H9 (cell line): Measurements from ENCODE around the gene TNFRSF11A. TPM values are rescaled to one million over a fixed set of nuclear protein-coding genes. Genes with fewer than 3 reads are reported as not detected.

Experiments used
- DNase-seq: peaks from one replicate; pipeline ENCODE4 v3.0.0-alpha.2; 2017
- H2AFZ ChIP-seq: one replicate; pipeline ENCODE4 v1.6.1; 2013; ENCODE audit warnings: mild to moderate bottlenecking, low read length, control low read depth, moderate library complexity
- H2AK5ac ChIP-seq: 2 replicates; pipeline ENCODE4 v1.6.1; 2013; ENCODE audit warnings: low read length, control low read depth, mixed read lengths; ENCODE audit not compliant: insufficient read length
- H2BK120ac ChIP-seq: one replicate; pipeline ENCODE4 v1.6.1; 2013; ENCODE audit warnings: low read depth, mild to moderate bottlenecking, low read length, control low read depth, inconsistent platforms; ENCODE audit not compliant: poor library complexity, severe bottlenecking
- H2BK12ac ChIP-seq: 2 replicates; pipeline ENCODE4 v1.6.1; 2013; ENCODE audit warnings: low read length, control low read depth, mixed read lengths, low read depth; ENCODE audit not compliant: insufficient read length
- H2BK15ac ChIP-seq: 2 replicates; pipeline ENCODE4 v1.6.1; 2013; ENCODE audit warnings: low read depth, low read length, control low read depth
- H2BK20ac ChIP-seq: one replicate; pipeline ENCODE4 v1.6.1; 2013; ENCODE audit warnings: low read depth, mild to moderate bottlenecking, low read length, control low read depth, inconsistent platforms; ENCODE audit not compliant: poor library complexity, severe bottlenecking
- H2BK5ac ChIP-seq: 2 replicates; pipeline ENCODE4 v1.6.1; 2013; ENCODE audit warnings: low read length, control low read depth, mixed read lengths; ENCODE audit not compliant: insufficient read length
- H3K14ac ChIP-seq: 2 replicates; pipeline ENCODE4 v1.6.1; 2013; ENCODE audit warnings: low read length, control low read depth; ENCODE audit not compliant: insufficient read depth
- H3K18ac ChIP-seq: 2 replicates; pipeline ENCODE4 v1.6.1; 2013; ENCODE audit warnings: low read depth, mild to moderate bottlenecking, mixed read lengths, low read length, control low read depth; ENCODE audit not compliant: insufficient read length
- H3K23ac ChIP-seq: 2 replicates; pipeline ENCODE4 v1.6.1; 2013; ENCODE audit warnings: low read length, control low read depth, mixed read lengths, low read depth; ENCODE audit not compliant: insufficient read length
- H3K23me2 ChIP-seq: 2 replicates; pipeline ENCODE4 v1.6.1; 2013; ENCODE audit warnings: low read depth, mild to moderate bottlenecking, mixed read lengths, low read length, control low read depth; ENCODE audit not compliant: insufficient read length, poor library complexity, severe bottlenecking
- H3K27ac ChIP-seq: 2 replicates; pipeline ENCODE4 v1.5.1; 2013; ENCODE audit warnings: low read length, control low read depth, mixed read lengths, low read depth; ENCODE audit not compliant: insufficient read length
- H3K27me3 ChIP-seq: 2 replicates; pipeline ENCODE4 v1.6.1; 2013; ENCODE audit warnings: low read length, control low read depth, inconsistent platforms; ENCODE audit not compliant: insufficient read depth
- H3K4ac ChIP-seq: 2 replicates; pipeline ENCODE4 v1.6.1; 2013; ENCODE audit warnings: low read depth, mild to moderate bottlenecking, control low read depth, inconsistent platforms, low read length, moderate library complexity
- H3K4me1 ChIP-seq: 2 replicates; pipeline ENCODE4 v1.6.1; 2013; ENCODE audit warnings: low read length, control low read depth, inconsistent platforms; ENCODE audit not compliant: insufficient read depth
- H3K4me2 ChIP-seq: 2 replicates; pipeline ENCODE4 v1.6.1; 2013; ENCODE audit warnings: low read length, control low read depth, mixed read lengths; ENCODE audit not compliant: insufficient read length, insufficient read depth
- H3K56ac ChIP-seq: 2 replicates; pipeline ENCODE4 v1.6.1; 2013; ENCODE audit warnings: low read depth, mild to moderate bottlenecking, mixed read lengths, low read length, control low read depth; ENCODE audit not compliant: insufficient read length
- H3K79me1 ChIP-seq: 2 replicates; pipeline ENCODE4 v1.6.1; 2013; ENCODE audit warnings: low read depth, mild to moderate bottlenecking, moderate library complexity, low read length, control low read depth, inconsistent platforms; ENCODE audit not compliant: insufficient read depth, poor library complexity, severe bottlenecking
- H3K79me2 ChIP-seq: 2 replicates; pipeline ENCODE4 v1.6.1; 2013; ENCODE audit warnings: low read length, control low read depth, inconsistent platforms; ENCODE audit not compliant: insufficient read depth
- H3K9ac ChIP-seq: 2 replicates; pipeline ENCODE4 v1.6.1; 2013; ENCODE audit warnings: low read length, control low read depth, mixed read lengths; ENCODE audit not compliant: insufficient read length; ENCODE audit errors: extremely low read depth
- H3K9me3 ChIP-seq: one replicate; pipeline ENCODE4 v1.6.1; 2013; ENCODE audit warnings: low read depth, low read length, inconsistent platforms; ENCODE audit not compliant: control insufficient read depth
- H3T11ph ChIP-seq: one replicate; pipeline ENCODE4 v1.6.1; 2013; ENCODE audit warnings: mild to moderate bottlenecking, low read length, control low read depth, inconsistent platforms
- H4K20me1 ChIP-seq: one replicate; pipeline ENCODE4 v1.6.1; 2013; ENCODE audit not compliant: control insufficient read depth, insufficient read length, insufficient read depth
- H4K5ac ChIP-seq: 2 replicates; pipeline ENCODE4 v1.6.1; 2013; ENCODE audit warnings: low read depth, mild to moderate bottlenecking, mixed read lengths, low read length, control low read depth; ENCODE audit not compliant: insufficient read length
- H4K8ac ChIP-seq: replicated peaks from 2 replicates; pipeline ENCODE4 v1.6.1; 2013; ENCODE audit warnings: low read length, control low read depth, mixed read lengths, low read depth; ENCODE audit not compliant: insufficient read length
- H4K91ac ChIP-seq: 2 replicates; pipeline ENCODE4 v1.6.1; 2013; ENCODE audit warnings: low read depth, mild to moderate bottlenecking, moderate library complexity, mixed read lengths, low read length, control low read depth; ENCODE audit not compliant: insufficient read length
- H3K27ac Mint-ChIP-seq, 3 experiments: 2 replicates in 2 of 3; 3 replicates in 1 of 3; pipeline ENCODE4 v1.8.0; 2020 to 2021; ENCODE audit warnings: mixed read lengths in 3 of 3, mild to moderate bottlenecking in 1 of 3, moderate library complexity in 1 of 3
- H3K27me3 Mint-ChIP-seq: 2 replicates; pipeline ENCODE4 v1.8.0; 2021; ENCODE audit warnings: low read depth, mild to moderate bottlenecking, moderate library complexity, mixed read lengths
- H3K36me3 Mint-ChIP-seq, 3 experiments: 2 replicates in 2 of 3; 3 replicates in 1 of 3; pipeline ENCODE4 v1.8.0; 2020 to 2021; ENCODE audit warnings: low read depth in 3 of 3, mixed read lengths in 3 of 3; ENCODE audit not compliant: insufficient read depth in 1 of 3
- H3K4me1 Mint-ChIP-seq, 2 experiments: 2 replicates each; pipeline ENCODE4 v1.8.0; 2020; ENCODE audit warnings: mixed read lengths in 2 of 2
- H3K4me3 Mint-ChIP-seq, 2 experiments: 2 replicates in 1 of 2; 3 replicates in 1 of 2; pipeline ENCODE4 v1.8.0; 2020 to 2021; ENCODE audit warnings: mild to moderate bottlenecking in 2 of 2, mixed read lengths in 2 of 2, moderate library complexity in 1 of 2
- H3K9me3 Mint-ChIP-seq, 2 experiments: 2 replicates in 1 of 2; 3 replicates in 1 of 2; pipeline ENCODE4 v1.8.0; 2020; ENCODE audit warnings: mild to moderate bottlenecking in 2 of 2, mixed read lengths in 2 of 2, moderate library complexity in 1 of 2
- CTCF ChIP-seq: fragments of 200-600 bp; sonication (generic); conservative IDR thresholded peaks from 3 replicates; pipeline ENCODE4 v1.8.0; 2021; ENCODE audit warnings: antibody characterized with exemption, mild to moderate bottlenecking
- WGBS: extraction: QIAGEN DNeasy Blood & Tissue Kit; methylation state at CpG from one replicate; pipeline ENCODE4 v1.1.7; 2013; ENCODE audit warnings: missing lambda C conversion rate, low lambda C conversion rate, mixed read lengths; ENCODE audit not compliant: insufficient read length; ENCODE audit errors: extremely low coverage; 5-methylcytosine and 5-hydroxymethylcytosine counted together
- total RNA-seq: library from RNA; stranded (reverse); gene quantifications from 2 replicates; pipeline ENCODE4 v1.2.1, GENCODE V29; 2021

The TNFRSF11A gene
- total RNA-seq, 1 experiment from 2014 or later: 7.8 TPM

DNA sequence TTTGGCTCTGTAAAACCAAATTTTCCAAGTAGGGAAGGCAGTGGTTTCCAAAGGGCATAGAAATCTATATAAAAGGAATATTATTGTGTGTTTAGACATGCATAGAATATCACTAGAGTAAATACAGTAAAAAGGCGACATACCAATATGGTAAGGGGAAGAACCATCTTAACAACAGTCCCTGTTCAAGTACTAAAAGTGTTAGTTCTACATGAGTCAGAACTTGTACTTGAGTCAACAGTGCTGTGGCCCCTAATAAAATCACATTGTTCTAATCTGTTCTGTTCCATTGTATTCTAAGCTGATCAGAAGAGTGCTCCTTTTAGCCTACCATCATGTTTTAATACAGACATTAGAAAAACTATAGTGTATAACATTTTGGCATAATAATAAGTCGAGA is 36.1 kb upstream of the TNFRSF11A start:
- no peak overlapping the region for H2AK5ac ChIP-seq
- no peaks in the 10 kb centered on the region for H3K23me2 ChIP-seq
- Mint-ChIP-seq H3K9me3 (no peaks in the 10 kb centered on the region), H3K27me3 (no peaks in the 10 kb centered on the region), H3K4me3 (no peak overlapping the region), H3K36me3 (peaks cover 0 to 17% (median 10%) of the 10 kb centered on the region in 3 experiments; a peak in 4 of 7 replicates), H3K4me1 (no peaks in the 10 kb centered on the region), H3K27ac (no peak overlapping the region; a peak in 1 of 7 replicates)
- no peak overlapping the region for H4K91ac ChIP-seq
- H4K5ac ChIP-seq: no peak overlapping the region
- no peak overlapping the region for H3K56ac ChIP-seq
- no peaks in the 10 kb centered on the region for H3K79me2 ChIP-seq
- H3K18ac ChIP-seq: no peak overlapping the region
- H3K23ac ChIP-seq: no peak overlapping the region
- no peak overlapping the region for H3K4ac ChIP-seq
- no peaks in the 10 kb centered on the region for H3K79me1 ChIP-seq
- no peak overlapping the region for H2AFZ ChIP-seq
- 100% methylated on average over 1 of the region's 2 CpGs for WGBS
- H4K8ac ChIP-seq: no peak overlapping the region
- H3K9ac ChIP-seq: no peak overlapping the region
- H3K4me2 ChIP-seq: no peak overlapping the region
- no peak for DNase-seq
- no peak for TF ChIP-seq CTCF
- H3T11ph ChIP-seq: no peak overlapping the region
- H3K14ac ChIP-seq: no peak overlapping the region
- H3K27ac ChIP-seq: no peak overlapping the region
- H2BK20ac ChIP-seq: no peak overlapping the region
- H3K9me3 ChIP-seq: no peaks in the 10 kb centered on the region
- H2BK120ac ChIP-seq: no peak overlapping the region
- no peaks in the 10 kb centered on the region for H4K20me1 ChIP-seq
- H2BK15ac ChIP-seq: no peak overlapping the region
- no peaks in the 10 kb centered on the region for H3K4me1 ChIP-seq
- H2BK12ac ChIP-seq: no peak overlapping the region
- no peak overlapping the region for H2BK5ac ChIP-seq
- no peaks in the 10 kb centered on the region for H3K27me3 ChIP-seq
